ENCODE results near the gene CEACAM20. TPM values are rescaled to one million over a fixed set of nuclear protein-coding genes. Genes with fewer than 3 reads are reported as not detected.

The CEACAM20 gene
- total RNA-seq, 1 experiment from 2014 or later = not detected

DNA sequence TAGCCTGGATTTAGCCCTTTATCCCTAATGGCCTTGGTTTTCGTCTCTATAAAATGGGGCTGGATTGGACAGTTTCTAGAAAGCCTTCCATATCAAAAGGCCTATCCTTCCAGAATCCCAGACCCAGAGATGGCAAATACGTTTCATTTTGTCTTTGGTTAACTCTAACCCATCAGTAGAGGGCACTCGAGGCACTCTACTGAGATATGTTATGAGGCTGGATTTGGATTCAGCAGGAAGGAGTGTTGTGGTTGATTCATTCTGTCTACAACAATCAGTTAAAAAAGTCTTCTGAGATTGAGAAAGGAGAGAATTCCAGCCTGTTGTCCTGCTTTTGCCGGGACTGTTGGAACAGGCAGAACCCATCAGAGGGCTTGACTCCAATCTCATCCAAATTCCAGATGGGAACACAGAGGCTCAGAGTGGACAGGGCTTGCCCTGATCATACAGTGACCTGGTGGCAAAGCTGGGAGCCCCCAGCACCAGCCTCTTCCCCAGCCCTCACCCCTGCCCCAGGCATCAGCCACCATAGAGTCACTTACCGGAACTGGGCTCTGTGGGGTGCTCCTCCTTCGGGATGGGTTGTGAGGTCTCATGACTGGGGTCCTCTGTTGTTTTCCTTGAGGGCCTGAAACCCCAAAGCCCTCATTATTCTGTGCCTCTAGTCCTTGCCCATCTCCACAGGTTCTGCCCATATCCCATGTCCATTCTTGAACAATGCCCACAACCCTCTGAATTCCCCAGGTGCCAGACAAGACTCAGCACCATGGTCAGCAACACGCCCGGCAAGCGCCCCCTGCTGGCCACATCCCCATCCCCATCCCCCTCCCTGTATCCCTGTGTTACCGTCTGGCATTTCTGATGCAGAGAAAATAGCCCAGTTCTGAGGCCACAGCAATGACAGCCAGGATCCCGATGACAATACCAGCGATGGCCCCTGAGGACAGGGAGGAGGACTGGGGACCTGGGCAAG is 16.9 kb downstream of the CEACAM20 start (continued):
- no peak for TF ChIP-seq SMAD3 (CRISPR knock-in tag; IDR thresholded peaks at IDR 0.05; ENCODE audit: borderline replicate concordance)
- TF ChIP-seq, protein P1, sequence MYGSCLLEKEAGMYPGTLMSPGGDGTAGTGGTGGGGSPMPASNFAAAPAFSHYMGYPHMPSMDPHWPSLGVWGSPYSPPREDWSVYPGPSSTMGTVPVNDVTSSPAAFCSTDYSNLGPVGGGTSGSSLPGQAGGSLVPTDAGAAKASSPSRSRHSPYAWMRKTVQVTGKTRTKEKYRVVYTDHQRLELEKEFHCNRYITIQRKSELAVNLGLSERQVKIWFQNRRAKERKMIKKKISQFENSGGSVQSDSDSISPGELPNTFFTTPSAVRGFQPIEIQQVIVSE (CRISPR knock-in tag; IDR thresholded peaks at IDR 0.05; ENCODE audit: borderline replicate concordance) = no peak
- TF ChIP-seq, protein P2, sequence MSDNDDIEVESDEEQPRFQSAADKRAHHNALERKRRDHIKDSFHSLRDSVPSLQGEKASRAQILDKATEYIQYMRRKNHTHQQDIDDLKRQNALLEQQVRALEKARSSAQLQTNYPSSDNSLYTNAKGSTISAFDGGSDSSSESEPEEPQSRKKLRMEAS (CRISPR knock-in tag; IDR thresholded peaks at IDR 0.05) = 0 out of 2 replicates have a peak, but pooled peaks have one; percentile 30
- TF ChIP-seq, protein P3, sequence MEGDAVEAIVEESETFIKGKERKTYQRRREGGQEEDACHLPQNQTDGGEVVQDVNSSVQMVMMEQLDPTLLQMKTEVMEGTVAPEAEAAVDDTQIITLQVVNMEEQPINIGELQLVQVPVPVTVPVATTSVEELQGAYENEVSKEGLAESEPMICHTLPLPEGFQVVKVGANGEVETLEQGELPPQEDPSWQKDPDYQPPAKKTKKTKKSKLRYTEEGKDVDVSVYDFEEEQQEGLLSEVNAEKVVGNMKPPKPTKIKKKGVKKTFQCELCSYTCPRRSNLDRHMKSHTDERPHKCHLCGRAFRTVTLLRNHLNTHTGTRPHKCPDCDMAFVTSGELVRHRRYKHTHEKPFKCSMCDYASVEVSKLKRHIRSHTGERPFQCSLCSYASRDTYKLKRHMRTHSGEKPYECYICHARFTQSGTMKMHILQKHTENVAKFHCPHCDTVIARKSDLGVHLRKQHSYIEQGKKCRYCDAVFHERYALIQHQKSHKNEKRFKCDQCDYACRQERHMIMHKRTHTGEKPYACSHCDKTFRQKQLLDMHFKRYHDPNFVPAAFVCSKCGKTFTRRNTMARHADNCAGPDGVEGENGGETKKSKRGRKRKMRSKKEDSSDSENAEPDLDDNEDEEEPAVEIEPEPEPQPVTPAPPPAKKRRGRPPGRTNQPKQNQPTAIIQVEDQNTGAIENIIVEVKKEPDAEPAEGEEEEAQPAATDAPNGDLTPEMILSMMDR (IDR thresholded peaks at IDR 0.05) = peak; percentile 82
- peak; percentile 55; the same call in 1 of the 2 replicates for TF ChIP-seq FOXP1 (CRISPR knock-in tag; IDR thresholded peaks at IDR 0.05; ENCODE audit: borderline replicate concordance)
- TF ChIP-seq, protein P4, sequence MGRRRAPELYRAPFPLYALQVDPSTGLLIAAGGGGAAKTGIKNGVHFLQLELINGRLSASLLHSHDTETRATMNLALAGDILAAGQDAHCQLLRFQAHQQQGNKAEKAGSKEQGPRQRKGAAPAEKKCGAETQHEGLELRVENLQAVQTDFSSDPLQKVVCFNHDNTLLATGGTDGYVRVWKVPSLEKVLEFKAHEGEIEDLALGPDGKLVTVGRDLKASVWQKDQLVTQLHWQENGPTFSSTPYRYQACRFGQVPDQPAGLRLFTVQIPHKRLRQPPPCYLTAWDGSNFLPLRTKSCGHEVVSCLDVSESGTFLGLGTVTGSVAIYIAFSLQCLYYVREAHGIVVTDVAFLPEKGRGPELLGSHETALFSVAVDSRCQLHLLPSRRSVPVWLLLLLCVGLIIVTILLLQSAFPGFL (CRISPR knock-in tag; IDR thresholded peaks at IDR 0.05; ENCODE audit: borderline replicate concordance) = 0 out of 2 replicates have a peak, but pooled peaks have one; percentile 50
- no peak for TF ChIP-seq NR1H2 (CRISPR knock-in tag; IDR thresholded peaks at IDR 0.05)
- TF ChIP-seq, protein P5, sequence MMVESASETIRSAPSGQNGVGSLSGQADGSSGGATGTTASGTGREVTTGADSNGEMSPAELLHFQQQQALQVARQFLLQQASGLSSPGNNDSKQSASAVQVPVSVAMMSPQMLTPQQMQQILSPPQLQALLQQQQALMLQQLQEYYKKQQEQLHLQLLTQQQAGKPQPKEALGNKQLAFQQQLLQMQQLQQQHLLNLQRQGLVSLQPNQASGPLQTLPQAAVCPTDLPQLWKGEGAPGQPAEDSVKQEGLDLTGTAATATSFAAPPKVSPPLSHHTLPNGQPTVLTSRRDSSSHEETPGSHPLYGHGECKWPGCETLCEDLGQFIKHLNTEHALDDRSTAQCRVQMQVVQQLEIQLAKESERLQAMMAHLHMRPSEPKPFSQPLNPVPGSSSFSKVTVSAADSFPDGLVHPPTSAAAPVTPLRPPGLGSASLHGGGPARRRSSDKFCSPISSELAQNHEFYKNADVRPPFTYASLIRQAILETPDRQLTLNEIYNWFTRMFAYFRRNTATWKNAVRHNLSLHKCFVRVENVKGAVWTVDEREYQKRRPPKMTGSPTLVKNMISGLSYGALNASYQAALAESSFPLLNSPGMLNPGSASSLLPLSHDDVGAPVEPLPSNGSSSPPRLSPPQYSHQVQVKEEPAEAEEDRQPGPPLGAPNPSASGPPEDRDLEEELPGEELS (CRISPR knock-in tag; IDR thresholded peaks at IDR 0.05) = 0 out of 2 replicates have a peak, but pooled peaks have one; percentile 19
- TF ChIP-seq, protein P6, sequence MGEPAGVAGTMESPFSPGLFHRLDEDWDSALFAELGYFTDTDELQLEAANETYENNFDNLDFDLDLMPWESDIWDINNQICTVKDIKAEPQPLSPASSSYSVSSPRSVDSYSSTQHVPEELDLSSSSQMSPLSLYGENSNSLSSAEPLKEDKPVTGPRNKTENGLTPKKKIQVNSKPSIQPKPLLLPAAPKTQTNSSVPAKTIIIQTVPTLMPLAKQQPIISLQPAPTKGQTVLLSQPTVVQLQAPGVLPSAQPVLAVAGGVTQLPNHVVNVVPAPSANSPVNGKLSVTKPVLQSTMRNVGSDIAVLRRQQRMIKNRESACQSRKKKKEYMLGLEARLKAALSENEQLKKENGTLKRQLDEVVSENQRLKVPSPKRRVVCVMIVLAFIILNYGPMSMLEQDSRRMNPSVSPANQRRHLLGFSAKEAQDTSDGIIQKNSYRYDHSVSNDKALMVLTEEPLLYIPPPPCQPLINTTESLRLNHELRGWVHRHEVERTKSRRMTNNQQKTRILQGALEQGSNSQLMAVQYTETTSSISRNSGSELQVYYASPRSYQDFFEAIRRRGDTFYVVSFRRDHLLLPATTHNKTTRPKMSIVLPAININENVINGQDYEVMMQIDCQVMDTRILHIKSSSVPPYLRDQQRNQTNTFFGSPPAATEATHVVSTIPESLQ (CRISPR knock-in tag; IDR thresholded peaks at IDR 0.05) = no peak
- TF ChIP-seq, protein P7, sequence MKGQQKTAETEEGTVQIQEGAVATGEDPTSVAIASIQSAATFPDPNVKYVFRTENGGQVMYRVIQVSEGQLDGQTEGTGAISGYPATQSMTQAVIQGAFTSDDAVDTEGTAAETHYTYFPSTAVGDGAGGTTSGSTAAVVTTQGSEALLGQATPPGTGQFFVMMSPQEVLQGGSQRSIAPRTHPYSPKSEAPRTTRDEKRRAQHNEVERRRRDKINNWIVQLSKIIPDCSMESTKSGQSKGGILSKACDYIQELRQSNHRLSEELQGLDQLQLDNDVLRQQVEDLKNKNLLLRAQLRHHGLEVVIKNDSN (CRISPR knock-in tag; IDR thresholded peaks at IDR 0.05) = peak; percentile 50; the same call in 1 of the 2 replicates
- 0 out of 2 replicates have a peak, but pooled peaks have one; percentile 19 for TF ChIP-seq TEAD1 (CRISPR knock-in tag; IDR thresholded peaks at IDR 0.05)
- no peak for TF ChIP-seq NR2C2 (CRISPR knock-in tag; IDR thresholded peaks at IDR 0.05)
- TF ChIP-seq, protein P8, sequence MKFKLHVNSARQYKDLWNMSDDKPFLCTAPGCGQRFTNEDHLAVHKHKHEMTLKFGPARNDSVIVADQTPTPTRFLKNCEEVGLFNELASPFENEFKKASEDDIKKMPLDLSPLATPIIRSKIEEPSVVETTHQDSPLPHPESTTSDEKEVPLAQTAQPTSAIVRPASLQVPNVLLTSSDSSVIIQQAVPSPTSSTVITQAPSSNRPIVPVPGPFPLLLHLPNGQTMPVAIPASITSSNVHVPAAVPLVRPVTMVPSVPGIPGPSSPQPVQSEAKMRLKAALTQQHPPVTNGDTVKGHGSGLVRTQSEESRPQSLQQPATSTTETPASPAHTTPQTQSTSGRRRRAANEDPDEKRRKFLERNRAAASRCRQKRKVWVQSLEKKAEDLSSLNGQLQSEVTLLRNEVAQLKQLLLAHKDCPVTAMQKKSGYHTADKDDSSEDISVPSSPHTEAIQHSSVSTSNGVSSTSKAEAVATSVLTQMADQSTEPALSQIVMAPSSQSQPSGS (CRISPR knock-in tag; IDR thresholded peaks at IDR 0.05; ENCODE audit: borderline replicate concordance, low read depth) = no peak
- TF ChIP-seq JAZF1 (CRISPR knock-in tag; IDR thresholded peaks at IDR 0.05) = no peak
- TF ChIP-seq FOXK1 (CRISPR knock-in tag; IDR thresholded peaks at IDR 0.05) = 0 out of 2 replicates have a peak, but pooled peaks have one; percentile 29
- peak; percentile 82; the same call in 1 of the 2 replicates for TF ChIP-seq JUN (CRISPR knock-in tag; IDR thresholded peaks at IDR 0.05)
- TF ChIP-seq, protein P9, sequence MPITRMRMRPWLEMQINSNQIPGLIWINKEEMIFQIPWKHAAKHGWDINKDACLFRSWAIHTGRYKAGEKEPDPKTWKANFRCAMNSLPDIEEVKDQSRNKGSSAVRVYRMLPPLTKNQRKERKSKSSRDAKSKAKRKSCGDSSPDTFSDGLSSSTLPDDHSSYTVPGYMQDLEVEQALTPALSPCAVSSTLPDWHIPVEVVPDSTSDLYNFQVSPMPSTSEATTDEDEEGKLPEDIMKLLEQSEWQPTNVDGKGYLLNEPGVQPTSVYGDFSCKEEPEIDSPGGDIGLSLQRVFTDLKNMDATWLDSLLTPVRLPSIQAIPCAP (CRISPR knock-in tag; IDR thresholded peaks at IDR 0.05) = no peak
- TF ChIP-seq, protein P10, sequence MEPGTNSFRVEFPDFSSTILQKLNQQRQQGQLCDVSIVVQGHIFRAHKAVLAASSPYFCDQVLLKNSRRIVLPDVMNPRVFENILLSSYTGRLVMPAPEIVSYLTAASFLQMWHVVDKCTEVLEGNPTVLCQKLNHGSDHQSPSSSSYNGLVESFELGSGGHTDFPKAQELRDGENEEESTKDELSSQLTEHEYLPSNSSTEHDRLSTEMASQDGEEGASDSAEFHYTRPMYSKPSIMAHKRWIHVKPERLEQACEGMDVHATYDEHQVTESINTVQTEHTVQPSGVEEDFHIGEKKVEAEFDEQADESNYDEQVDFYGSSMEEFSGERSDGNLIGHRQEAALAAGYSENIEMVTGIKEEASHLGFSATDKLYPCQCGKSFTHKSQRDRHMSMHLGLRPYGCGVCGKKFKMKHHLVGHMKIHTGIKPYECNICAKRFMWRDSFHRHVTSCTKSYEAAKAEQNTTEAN (CRISPR knock-in tag; IDR thresholded peaks at IDR 0.05) = peak; percentile 25; the same call in 1 of the 2 replicates
